ENCODE data around the gene SLC22A4. TPM values are rescaled to one million over a fixed set of nuclear protein-coding genes. Genes with fewer than 3 reads are reported as not detected.
A peak's percentile ranks its signal among the peaks of the same experiment; 100 is the strongest.

The SLC22A4 gene
- total and polyA plus RNA-seq, 2 of the 8 experiments (the other 6 are each of a cell fraction or from before 2014, with no cell fraction given), result 0.45 to 0.60 TPM

- peak within 1 kb of the TSS; percentile 59 for H4K91ac ChIP-seq (replicated peaks; ENCODE audit: insufficient read length, low read length)
- H3K14ac ChIP-seq (ENCODE audit: insufficient read length), result peak within 1 kb of the TSS; percentile 35
- no peak within 1 kb of the TSS for H2BK15ac ChIP-seq (ENCODE audit: low read length)
- peaks cover 10% of the 10 kb centered on the region; the same call in 1 of the 2 replicates for H3K23me2 ChIP-seq (ENCODE audit: low read depth, low read length)
- H2BK20ac ChIP-seq (ENCODE audit: low read length), result no peak within 1 kb of the TSS
- WGBS, 2 experiments (ENCODE audit: extremely low coverage in 1 of 2, insufficient coverage in 1 of 2, insufficient read length in 1 of 2, insufficient replicate concordance in 2 of 2, low coverage in 1 of 2, low lambda C conversion rate in 2 of 2, missing lambda C conversion rate in 1 of 2), result 14% methylated on average over 63 of the region's 88 CpGs; no CpG with 5 or more reads in 1 of the 2 experiments
- H3K4me3 ChIP-seq (ENCODE audit: extremely low read depth in 1 of 4, insufficient read depth in 2 of 4, low read depth in 3 of 4, low read length in 4 of 4), result peak within 1 kb of the TSS; percentile 50 to 63 (median 60)
- no peaks in the 10 kb centered on the region; the same call in 1 of the 2 replicates for H3K79me1 ChIP-seq (ENCODE audit: low read depth, low read length)
- no peak within 1 kb of the TSS; the same call in 1 of the 2 replicates for H2BK5ac ChIP-seq (ENCODE audit: low read depth, low read length)
- no peaks in the 10 kb centered on the region for H3K9me3 ChIP-seq (ENCODE audit: insufficient read depth in 2 of 2, low read depth in 1 of 2, low read length in 1 of 2)
- H3K9ac ChIP-seq (replicated peaks in 1 of 4; ENCODE audit: extremely low read depth in 1 of 4, low read depth in 3 of 4, low read length in 3 of 4), result peak within 1 kb of the TSS; percentile 6 to 67 (median 28); a peak in 5 of 7 replicates
- DNase-seq (ENCODE audit: low read depth in 1 of 2, low spot score in 2 of 2), result peak in 1 of 2 experiments; percentile 84
- no peaks in the 10 kb centered on the region for H3K36me3 ChIP-seq (ENCODE audit: control insufficient read depth in 2 of 4, insufficient read depth in 4 of 4, low read length in 3 of 4)
- no peak within 1 kb of the TSS for H3K27ac ChIP-seq (ENCODE audit: low read depth, low read length)
- peaks cover 0 to 10% (median 9%) of the 10 kb centered on the region in 4 experiments; a peak in 3 of 7 replicates for H3K27me3 ChIP-seq (replicated peaks in 1 of 4; ENCODE audit: control insufficient read depth in 3 of 4, extremely low read depth in 1 of 4, insufficient read depth in 3 of 4, low read length in 3 of 4)
- peak within 1 kb of the TSS; percentile 55 for H4K5ac ChIP-seq (ENCODE audit: insufficient read length, low read depth, low read length)
- H2AK5ac ChIP-seq (ENCODE audit: low read depth, low read length), result no peak within 1 kb of the TSS
- CTCF ChIA-PET (ENCODE audit: partially characterized antibody), result interaction anchor here (1.2 to 5.2 kb wide), 3 partner anchors 15 to 243 kb away, joined by 4 to 40 read pairs (median 9); no protein-coding TSS in a partner anchor
- H4K20me1 ChIP-seq (replicated peaks in 1 of 2; ENCODE audit: control insufficient read depth in 1 of 2, insufficient read depth in 2 of 2, low read length in 2 of 2), result no peaks in the 10 kb centered on the region
- H3K56ac ChIP-seq (replicated peaks; ENCODE audit: insufficient read length, low read depth, low read length), result peak within 1 kb of the TSS; percentile 22
- peak within 1 kb of the TSS; percentile 74 to 85 for H3K4me2 ChIP-seq (ENCODE audit: insufficient read depth in 1 of 2, low read depth in 2 of 2, low read length in 2 of 2)
- peaks cover 0 to 19% (median 6%) of the 10 kb centered on the region in 4 experiments; a peak in 6 of 7 replicates for H3K4me1 ChIP-seq (replicated peaks in 1 of 4; ENCODE audit: control insufficient read depth in 3 of 4, insufficient read depth in 4 of 4, low read length in 3 of 4)
- no peak within 1 kb of the TSS for H3K23ac ChIP-seq (ENCODE audit: insufficient read length)
- H2BK120ac ChIP-seq (replicated peaks; ENCODE audit: low read depth, low read length), result no peak within 1 kb of the TSS
- H2BK12ac ChIP-seq (ENCODE audit: low read depth, low read length), result peak within 1 kb of the TSS; percentile 68; the same call in 1 of the 2 replicates
- no peak within 1 kb of the TSS for H3K4ac ChIP-seq (replicated peaks; ENCODE audit: insufficient read length, low read depth, low read length)
- peak within 1 kb of the TSS; percentile 87 for H3K18ac ChIP-seq (ENCODE audit: extremely low read depth, low read length)
- H2AFZ ChIP-seq (ENCODE audit: low read length), result peak within 1 kb of the TSS; percentile 88
- FAIRE-seq, result no peak
- POLR2A ChIA-PET (ENCODE audit: partially characterized antibody), result interaction anchor here (1.0 to 1.4 kb wide), 3 partner anchors 10 to 37 kb away, joined by 4 to 5 read pairs (median 5); partner anchors contain the start of gene SLC22A4
- no peaks in the 10 kb centered on the region for H3K79me2 ChIP-seq (ENCODE audit: control insufficient read depth in 1 of 2, insufficient read depth in 2 of 2, low read length in 2 of 2)
- peak within 1 kb of the TSS; percentile 81 for H4K8ac ChIP-seq (ENCODE audit: extremely low read depth, insufficient read depth, low read length)
- TF ChIP-seq EZH2 (IDR thresholded peaks at IDR 0.05; ENCODE audit: low read depth, low read length, severe bottlenecking) (no peak), KDM4A (IDR thresholded peaks at IDR 0.05; ENCODE audit: low read depth, low read length, severe bottlenecking) (peak; percentile 63), BCL11A (IDR thresholded peaks at IDR 0.05; ENCODE audit: low read depth in 2 of 2, low read length in 2 of 2) (no peak), SIX5 (IDR thresholded peaks at IDR 0.05; ENCODE audit: low read depth, low read length) (no peak), CTBP2 (IDR thresholded peaks at IDR 0.05; ENCODE audit: borderline replicate concordance, insufficient read depth, insufficient read length, low read length) (no peak), CEBPB (IDR thresholded peaks at IDR 0.05; ENCODE audit: low read depth, low read length) (no peak), CHD1 (IDR thresholded peaks at IDR 0.05; ENCODE audit: low read depth, low read length) (no peak), JUND (IDR thresholded peaks at IDR 0.05; ENCODE audit: low read length) (no peak), GTF2F1 (IDR thresholded peaks at IDR 0.05; ENCODE audit: borderline replicate concordance, low read depth, low read length) (no peak), RBBP5 (IDR thresholded peaks at IDR 0.05; ENCODE audit: borderline replicate concordance, low read depth, low read length) (0 out of 2 replicates have a peak, but pooled peaks have one; percentile 12)
These were observed 36.8 kb upstream of the SLC22A4 start, which contains the start of gene PDLIM4 for GRCh38 chr5:132257131-132258101. Gene PDLIM4 (plus strand): TSS chr5:132257696. CDS start chr5:132257735, 39 bp downstream.

All from H1 (cell line).